GM03348 (cell line): ENCODE measurements around the gene AFAP1L1.

Experiments
- DNase-seq: peaks from one replicate; pipeline ENCODE4 v3.0.0; 2012; ENCODE audit warnings: low spot score

Gene AFAP1L1

DNA sequence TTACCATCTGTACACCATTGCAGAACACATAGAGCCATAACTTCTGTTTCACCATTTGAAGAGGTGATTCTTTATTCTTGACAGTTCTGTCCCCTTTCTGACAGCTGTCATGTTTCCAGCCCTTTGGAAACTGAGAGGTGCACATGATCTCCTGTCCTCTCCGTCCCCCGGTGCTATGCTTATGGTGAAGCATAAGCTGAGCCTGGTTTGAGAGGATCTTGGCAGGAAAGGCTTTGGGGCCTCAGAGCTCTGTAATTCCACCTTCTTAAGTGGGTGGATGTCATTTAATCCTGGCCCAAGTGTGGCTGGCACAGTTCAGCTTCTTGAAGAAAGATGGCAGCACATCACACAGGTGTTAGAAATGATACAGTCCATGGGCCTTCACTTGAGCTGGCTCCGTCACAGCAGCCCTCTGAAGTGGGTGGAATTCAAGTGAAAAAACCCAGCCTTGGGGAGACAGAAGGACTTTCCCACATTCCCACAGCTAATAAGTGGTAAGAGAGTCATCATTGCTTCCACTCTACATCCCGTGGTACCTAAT is 43.0 kb downstream of the AFAP1L1 start:
- DNase-seq, result no peak

DNA sequence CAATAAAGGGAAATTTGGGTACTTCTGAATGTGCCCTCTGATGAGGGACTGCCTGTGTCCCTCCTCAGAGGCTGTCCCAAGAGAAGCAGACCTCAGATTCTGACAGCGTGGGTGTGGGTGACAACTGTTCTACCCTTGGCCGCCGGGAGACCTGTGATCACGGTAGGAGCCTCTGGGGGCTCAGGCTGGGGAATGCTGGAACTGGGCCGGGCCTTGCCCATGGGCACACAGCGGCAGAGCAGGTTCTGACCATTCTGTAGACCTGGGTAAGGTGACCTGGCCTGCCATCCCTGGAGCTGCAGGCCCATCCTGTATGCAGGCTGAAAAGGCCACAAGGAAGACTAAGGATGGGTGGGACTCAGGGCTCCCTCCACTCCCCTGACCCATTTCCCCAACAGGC is 44.1 kb downstream of the AFAP1L1 start:
- no peak for DNase-seq

DNA sequence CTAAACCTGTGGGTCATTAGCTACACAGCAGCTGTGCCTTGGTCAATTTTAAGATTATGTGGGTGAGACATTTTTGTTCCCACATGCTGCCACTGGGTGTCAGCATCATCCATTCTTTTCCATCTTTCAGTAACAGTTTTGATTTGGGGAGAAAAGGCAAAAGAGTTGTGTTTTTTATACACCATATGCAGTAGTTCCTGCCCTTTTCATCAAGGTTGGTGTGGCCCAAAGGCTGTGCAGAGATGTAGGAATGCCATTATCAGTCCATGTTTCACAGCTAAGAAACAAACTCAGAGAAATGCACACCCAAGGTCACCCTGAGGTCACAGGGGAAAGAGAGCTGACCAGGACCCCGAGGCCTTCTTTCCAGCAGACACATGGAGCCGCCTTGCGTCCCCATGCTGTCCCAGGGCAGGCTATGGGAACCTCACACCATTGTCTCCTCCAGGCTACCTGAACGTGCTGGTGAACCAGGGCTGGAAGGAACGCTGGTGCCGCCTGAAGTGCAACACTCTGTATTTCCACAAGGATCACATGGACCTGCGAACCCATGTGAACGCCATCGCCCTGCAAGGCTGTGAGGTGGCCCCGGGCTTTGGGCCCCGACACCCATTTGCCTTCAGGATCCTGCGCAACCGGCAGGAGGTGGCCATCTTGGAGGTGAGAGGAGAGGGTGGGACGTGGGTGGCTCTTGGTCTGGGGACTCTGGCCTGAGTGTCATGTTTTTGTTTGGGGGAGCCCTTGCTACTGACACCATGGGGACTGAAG is 45.8 kb downstream of the AFAP1L1 start:
- DNase-seq, result peak; percentile 83

GRCh38 chr5:149319174-149319573 is 47.5 kb downstream of the AFAP1L1 start:
- DNase-seq, result no peak

DNA sequence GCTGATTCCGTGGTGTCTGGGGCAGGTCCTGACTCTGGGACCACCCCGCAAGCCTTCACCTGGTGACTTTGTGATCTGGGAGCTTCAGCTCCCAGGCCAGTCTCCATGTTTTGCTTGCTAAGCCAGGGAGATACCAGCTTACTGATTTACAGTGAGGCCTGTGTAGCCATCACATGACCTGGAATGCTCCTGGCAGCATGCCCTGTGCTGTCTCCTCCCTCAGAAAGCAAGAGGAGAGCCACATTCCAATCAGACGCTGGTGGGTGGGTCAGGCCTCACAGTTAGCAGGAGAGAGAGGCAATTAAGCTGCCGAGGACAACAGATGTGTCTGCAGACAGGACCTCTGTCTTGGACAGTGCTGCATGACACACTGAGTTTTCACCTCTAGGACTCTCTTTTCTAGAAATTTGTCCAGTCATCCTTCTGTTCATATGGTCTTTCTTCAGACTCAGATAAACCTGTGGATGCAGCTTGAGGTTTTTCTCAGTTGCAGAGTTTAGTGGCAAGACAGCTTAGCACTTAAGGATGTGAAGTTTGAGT is 49.2 kb downstream of the AFAP1L1 start:
- peak; percentile 92 for DNase-seq

DNA sequence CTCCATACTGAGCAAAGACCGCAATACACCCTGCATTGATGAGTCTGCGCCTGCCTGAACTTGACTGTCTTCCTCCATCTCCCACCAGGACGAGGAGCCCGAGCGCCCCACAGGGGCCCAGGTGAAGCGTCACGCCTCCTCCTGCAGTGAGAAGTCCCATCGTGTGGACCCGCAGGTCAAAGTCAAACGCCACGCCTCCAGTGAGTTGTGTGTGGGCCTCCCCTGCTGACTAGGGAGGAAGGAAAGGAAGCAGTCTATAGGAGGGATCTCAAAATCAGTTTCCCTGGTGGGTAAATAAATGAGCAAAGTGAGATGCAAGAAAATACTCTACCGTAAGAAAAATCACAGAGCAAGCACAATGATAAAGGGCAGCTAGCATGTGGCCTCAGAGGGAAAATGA is 50.9 kb downstream of the AFAP1L1 start:
- no peak for DNase-seq

- DNase-seq, result peak; percentile 32
These were observed 51.6 kb downstream of the AFAP1L1 start for GRCh38 chr5:149323210-149323609.

DNA sequence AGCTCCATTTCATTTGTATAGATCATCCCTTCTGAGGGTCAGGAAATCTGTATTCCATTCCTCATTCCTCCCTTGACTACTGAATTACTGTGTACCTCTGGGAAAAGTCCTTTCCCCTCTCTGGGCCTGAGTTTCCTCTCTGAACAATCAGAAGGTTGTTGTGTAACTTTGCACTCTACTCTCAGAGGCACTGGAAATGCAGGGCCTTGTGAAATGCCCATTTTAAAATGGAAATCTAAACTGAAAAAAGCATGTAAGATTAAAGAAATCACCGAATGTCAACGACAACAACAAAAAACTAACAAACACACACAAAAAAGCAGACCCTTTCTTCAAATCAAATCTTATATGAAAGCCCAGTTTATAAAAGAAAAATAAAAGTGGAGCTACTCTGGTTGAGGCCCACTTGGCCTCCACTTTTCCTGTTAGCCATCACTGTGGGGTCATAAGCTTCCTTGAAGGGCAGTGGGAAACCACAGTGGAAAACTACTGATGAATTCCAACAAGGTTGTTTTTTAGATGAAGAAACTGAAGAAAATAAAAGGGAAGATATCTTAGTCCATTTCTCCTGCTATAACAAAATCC is 52.1 kb downstream of the AFAP1L1 start:
- DNase-seq, result peak; percentile 34

GRCh38 chr5:149324641-149325040 is 53.0 kb downstream of the AFAP1L1 start:
- DNase-seq, result no peak

- DNase-seq, result no peak
These were observed 53.6 kb downstream of the AFAP1L1 start for GRCh38 chr5:149325166-149325735.

- DNase-seq, result no peak
These were observed 54.2 kb downstream of the AFAP1L1 start for GRCh38 chr5:149325894-149326293.

DNA sequence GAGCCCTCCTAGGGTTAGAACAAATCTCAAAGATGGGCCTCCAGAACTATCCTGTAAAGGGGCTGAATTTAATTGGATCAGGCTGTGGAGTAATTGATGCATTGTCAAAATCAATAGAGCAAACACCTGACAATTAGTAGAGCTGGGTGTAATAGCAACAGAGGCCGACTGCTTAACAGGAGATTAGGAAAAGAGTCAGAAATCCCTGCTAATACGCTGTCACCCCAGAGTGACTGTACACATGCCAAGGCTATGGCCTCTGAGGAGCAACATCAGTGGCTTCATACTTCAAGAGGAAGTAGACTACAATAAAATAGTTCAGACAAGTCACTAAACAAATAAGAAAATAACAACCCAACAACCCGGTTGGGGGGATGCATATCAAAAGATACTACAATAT is 55.0 kb downstream of the AFAP1L1 start:
- DNase-seq, result no peak

DNA sequence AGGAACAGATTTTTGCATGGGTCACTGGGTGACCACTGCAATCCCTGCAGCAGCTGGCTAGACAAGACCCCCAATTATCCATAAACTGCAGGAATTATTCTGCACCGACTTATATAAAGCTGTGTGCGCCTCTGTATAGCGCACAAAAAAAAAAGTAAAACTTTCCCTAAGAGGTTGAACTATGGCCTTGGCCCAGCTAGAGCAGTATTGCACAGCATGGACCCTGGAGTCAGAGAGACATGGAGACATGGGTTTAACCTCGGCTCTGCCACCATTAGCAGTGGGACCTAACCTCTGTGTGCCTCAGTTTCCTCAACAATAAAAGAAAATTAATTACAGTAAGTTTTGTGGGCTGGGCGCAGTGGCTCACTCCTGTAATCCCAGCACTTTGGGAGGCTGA is 56.5 kb downstream of the AFAP1L1 start:
- DNase-seq, result no peak

DNA sequence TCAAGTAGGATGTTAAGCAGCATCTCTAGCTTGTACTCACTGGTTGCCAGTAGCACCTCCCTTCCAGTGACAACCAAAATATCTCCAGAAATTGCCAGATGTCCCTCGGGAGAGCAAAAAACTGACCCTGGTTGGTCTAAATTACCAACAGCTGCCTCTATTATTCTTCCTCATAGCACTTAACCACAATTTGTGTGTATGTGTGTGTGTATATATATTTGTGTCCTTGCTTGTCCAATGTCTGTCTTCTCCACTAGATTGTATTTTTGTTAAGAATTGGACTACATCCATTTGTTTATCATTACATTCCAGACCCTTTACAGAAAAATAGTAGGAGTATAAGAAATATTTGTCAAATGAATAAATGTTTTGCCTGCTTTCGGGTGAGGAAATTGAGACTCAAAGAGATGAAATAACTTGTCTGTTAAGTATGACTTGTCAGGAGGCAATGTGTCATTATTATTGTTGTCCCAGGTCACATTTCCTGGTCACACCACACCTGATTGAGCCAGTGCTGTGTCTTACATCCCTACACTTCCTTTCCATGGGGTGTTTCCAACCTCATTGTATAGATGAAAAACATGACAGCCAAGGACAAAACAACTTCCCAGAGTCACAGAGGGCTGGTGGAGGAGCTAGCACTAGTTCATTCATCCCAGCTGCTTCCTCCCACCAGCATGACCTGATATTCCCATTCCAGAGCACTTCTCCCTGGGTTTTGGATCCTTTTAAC is 62.2 kb downstream of the AFAP1L1 start:
- DNase-seq, result no peak

DNA sequence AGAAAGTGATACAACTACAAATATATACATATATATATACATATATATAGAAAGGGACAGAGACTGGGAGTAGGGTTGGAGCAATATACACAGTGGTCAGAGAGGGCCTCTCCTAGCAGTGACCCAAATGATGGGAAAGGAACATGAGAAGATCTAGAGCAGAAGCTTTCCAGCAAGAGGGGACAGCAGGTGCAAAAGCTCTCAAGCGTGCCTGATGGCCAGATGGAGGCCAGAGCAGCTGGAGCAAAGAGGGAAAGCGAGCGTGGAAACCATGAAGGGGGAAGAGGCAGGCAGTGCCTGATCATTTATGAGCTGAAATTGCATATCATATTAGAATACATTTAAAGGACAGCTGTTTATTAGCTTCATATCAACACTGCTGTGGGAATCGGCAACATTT is 66.1 kb downstream of the AFAP1L1 start:
- no peak for DNase-seq

- DNase-seq, result no peak
These were observed 66.7 kb downstream of the AFAP1L1 start for GRCh38 chr5:149338364-149338763.

DNA sequence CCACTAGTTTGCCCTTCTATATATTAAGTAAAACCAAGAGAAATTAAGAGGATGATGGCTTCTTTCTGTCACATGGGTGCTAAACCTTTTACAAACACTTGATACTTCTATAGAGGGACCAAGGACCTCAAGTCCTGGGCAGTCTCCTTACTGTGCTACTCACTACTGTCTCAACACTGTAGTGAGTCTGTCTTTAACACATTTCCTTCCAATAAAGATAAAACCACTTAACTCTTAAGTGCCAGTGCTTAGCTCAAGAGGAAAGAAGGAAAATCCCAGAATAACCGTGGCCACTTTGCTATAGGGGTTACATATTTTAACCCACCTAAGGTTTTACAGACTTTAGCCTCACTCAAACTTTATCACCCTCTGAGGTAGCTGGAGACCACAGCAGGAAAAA is 69.3 kb downstream of the AFAP1L1 start:
- no peak for DNase-seq

- DNase-seq, result no peak
These were observed 70.2 kb downstream of the AFAP1L1 start for GRCh38 chr5:149341876-149342275.

GRCh38 chr5:149344151-149344550 is 72.5 kb downstream of the AFAP1L1 start:
- DNase-seq, result no peak

- DNase-seq, result peak; percentile 97
These were observed 73.7 kb downstream of the AFAP1L1 start, which contains the start of gene GRPEL2 for GRCh38 chr5:149345147-149345891. GRPEL2 (plus strand) TSS chr5:149345499; CDS start chr5:149345540, 41 bp downstream.

- DNase-seq, result peak; percentile 59
These were observed 74.2 kb downstream of the AFAP1L1 start for GRCh38 chr5:149345892-149346222.

DNA sequence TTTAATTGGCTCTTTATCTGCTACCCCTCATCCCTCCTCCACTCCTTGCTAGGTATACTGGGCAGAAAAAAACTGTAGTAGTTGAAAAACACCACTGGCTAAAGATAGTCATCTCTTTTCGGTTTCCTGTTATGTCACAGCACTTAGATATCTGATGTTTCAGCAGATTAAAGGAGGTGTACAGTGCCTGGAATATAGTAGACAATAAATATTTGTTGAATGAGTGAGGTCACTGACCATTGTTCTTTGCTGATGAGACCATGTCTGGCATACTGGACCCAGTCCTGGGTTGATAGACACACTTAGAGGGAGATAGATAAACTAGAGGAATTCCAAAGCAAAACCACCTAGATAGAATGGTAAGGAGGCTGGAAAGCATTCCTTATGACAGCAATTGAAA is 76.9 kb downstream of the AFAP1L1 start:
- DNase-seq, result no peak
